Stimulated activated CD8-positive, alpha-beta memory T cell treated with anti-CD3 and anti-CD28 coated beads, Interleukin-4, amount 100 ng/mL, for 24 hours (primary cell): ENCODE measurements around the gene FTSJ1.

ENCODE experiments used
- DNase-seq: peaks from one replicate; pipeline ENCODE4 v3.0.0-alpha.2; 2020; ENCODE audit warnings: low read depth

Gene FTSJ1

DNA sequence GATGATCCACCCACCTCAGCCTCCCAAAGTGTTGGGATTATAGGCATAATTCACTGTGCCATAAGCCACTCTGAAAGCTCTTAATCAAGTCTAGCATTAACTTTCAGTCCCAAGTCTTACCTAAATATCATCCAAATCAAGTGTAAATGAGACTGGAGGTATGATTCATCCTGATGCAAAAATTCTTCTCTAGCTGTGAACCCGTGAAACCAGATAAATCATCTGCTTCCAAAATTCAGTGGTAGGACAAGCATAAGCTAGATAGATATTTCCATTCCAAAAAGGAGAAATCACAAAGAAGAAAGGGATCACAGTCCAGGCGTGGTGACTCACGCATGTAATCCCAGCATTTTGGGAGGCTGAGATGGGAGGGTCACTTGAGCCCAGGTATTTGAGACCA, 54.7 kb downstream of the FTSJ1 start:
- no peak for DNase-seq

DNA sequence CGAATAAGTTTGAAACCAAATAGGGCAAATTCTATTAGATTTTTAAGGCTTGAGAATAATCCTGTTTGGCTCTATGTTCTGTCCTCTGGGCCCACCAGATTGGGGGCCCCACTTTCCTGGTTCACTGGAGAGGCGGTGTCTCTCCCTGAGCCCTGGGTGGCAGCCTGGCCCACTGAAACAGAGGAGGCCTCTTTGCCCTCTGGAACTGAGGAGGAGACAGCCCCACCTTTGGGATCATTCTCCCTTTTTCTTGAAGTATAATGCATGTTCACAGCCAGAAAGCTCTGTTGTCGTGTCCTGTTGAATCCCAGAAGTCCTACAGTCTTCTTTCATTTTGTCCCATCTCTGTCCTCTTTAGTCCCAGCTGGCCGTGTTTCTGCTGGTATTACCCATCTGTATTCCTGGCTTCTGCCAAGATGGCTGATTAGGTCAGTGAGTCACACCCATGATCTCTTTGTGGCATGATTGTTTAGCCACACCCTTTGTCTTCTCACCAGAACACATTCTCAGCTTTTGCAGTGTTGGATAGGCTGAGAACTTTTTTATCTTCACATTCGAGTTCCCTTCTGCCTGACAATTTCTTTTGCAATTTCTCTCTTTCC, 55.5 kb downstream of the FTSJ1 start:
- DNase-seq: no peak

DNA sequence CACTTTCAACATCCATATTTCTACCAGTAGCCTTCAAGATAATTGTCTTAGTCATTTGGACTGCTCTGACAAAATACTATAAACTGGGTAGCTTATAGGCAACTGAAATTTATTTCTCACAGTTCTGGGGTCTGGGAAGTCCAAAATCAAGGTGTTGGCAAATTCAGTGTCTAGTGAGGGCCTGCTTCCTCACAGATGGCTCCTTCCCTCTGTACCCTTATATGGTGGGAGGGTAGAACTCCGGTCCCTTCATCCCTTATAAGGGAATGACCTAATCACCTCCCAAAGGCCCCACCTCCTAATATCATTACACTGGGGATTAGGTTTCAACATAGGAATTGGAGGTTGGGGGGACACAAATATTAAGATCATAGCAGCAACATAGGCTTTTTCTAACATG, 56.2 kb downstream of the FTSJ1 start:
- no peak for DNase-seq

DNA sequence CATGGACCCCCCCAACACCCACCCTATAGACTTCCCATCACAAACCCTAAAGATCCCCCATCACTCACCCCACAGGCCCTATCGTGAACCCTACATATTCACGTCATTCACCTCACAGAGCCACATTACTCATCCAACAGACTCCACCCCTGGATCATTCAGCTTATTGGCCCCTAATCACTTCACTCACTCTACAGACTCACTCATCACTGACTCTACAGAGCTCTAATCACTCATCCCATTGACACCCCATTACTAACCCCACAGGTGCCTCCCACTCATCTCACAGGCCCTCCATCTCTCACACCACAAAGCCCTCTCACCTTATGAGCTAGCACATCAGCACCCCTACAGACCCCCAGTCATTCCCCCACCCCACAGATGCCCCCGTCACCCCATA, 57.2 kb downstream of the FTSJ1 start:
- DNase-seq: no peak
